Liver (tissue), 9 donors: ENCODE results near the gene ZNF140. TPM values are rescaled to one million over a fixed set of nuclear protein-coding genes. Genes with fewer than 3 reads are reported as not detected.

Source experiments
- DNase-seq: peaks from one replicate; pipeline ENCODE4 v3.0.0-alpha.2; 2017; ENCODE audit warnings: low spot score
- H3K27ac ChIP-seq, 2 donors: one replicate each; pipeline ENCODE4 v1.7.0; 2013; ENCODE audit warnings: inconsistent platforms in 2 of 2, low read length in 2 of 2, control low read depth in 1 of 2, low read depth in 1 of 2, mild to moderate bottlenecking in 1 of 2
- H3K27me3 ChIP-seq, 4 donors: one replicate each; pipeline versions ENCODE4 v1.6.1 to v1.7.0; 2013; ENCODE audit warnings: low read length in 3 of 4, inconsistent platforms in 1 of 4, mild to moderate bottlenecking in 1 of 4, moderate library complexity in 1 of 4; ENCODE audit not compliant: control insufficient read depth in 4 of 4, insufficient read depth in 4 of 4
- H3K36me3 ChIP-seq, 4 donors: one replicate each; pipeline versions ENCODE4 v1.6.1 to v1.7.0; 2013; ENCODE audit warnings: low read length in 3 of 4, mild to moderate bottlenecking in 3 of 4, low read depth in 1 of 4, moderate library complexity in 1 of 4; ENCODE audit not compliant: control insufficient read depth in 4 of 4, insufficient read depth in 3 of 4
- H3K4me1 ChIP-seq, 4 donors: one replicate each; pipeline versions ENCODE4 v1.6.1 to v1.7.0; 2013; ENCODE audit warnings: low read length in 3 of 4, mild to moderate bottlenecking in 3 of 4, moderate library complexity in 1 of 4; ENCODE audit not compliant: control insufficient read depth in 4 of 4, insufficient read depth in 4 of 4
- H3K4me3 ChIP-seq, 3 donors: one replicate each; pipeline versions ENCODE4 v1.6.1 to v1.7.0; 2013; ENCODE audit warnings: low read length in 3 of 3, control low read depth in 1 of 3, low read depth in 1 of 3, mild to moderate bottlenecking in 1 of 3
- H3K9ac ChIP-seq, 2 donors: one replicate each; pipeline ENCODE4 v1.7.0; 2013; ENCODE audit warnings: low read length in 2 of 2, mild to moderate bottlenecking in 2 of 2, moderate library complexity in 2 of 2, control low read depth in 1 of 2, low read depth in 1 of 2
- H3K9me3 ChIP-seq, 4 donors: one replicate each; pipeline versions ENCODE4 v1.6.1 to v1.7.0; 2013; ENCODE audit warnings: low read length in 3 of 4; ENCODE audit not compliant: control insufficient read depth in 4 of 4
- ATF3 ChIP-seq: IDR thresholded peaks from 2 replicates; pipeline ENCODE4 v1.6.1; 2016; ENCODE audit warnings: antibody characterized with exemption
- CTCF ChIP-seq: fragments of 150-350 bp; IDR thresholded peaks from 2 replicates; pipeline ENCODE4 v1.5.1; 2017; ENCODE audit warnings: improper control_type of control experiment, low read depth, low read length; ENCODE audit not compliant: missing input control
- EGR1 ChIP-seq, 2 donors: IDR thresholded peaks; 2 replicates each; pipeline ENCODE4 v1.6.1; 2016 to 2018; ENCODE audit warnings: antibody characterized with exemption in 2 of 2, low read depth in 2 of 2
- FOXA2 ChIP-seq: IDR thresholded peaks from 2 replicates; pipeline ENCODE4 v1.6.1; 2016; ENCODE audit warnings: antibody characterized with exemption
- GABPA ChIP-seq, 2 donors: IDR thresholded peaks in 1 of 2; conservative IDR thresholded peaks in 1 of 2; 2 replicates each; pipeline ENCODE4 v1.6.1; 2016; ENCODE audit warnings: antibody characterized with exemption in 2 of 2, mild to moderate bottlenecking in 1 of 2, moderate library complexity in 1 of 2
- HNF4A ChIP-seq, 2 donors: conservative IDR thresholded peaks; 2 replicates each; pipeline ENCODE4 v1.6.1; 2016; ENCODE audit warnings: antibody characterized with exemption in 2 of 2, mild to moderate bottlenecking in 2 of 2
- HNF4G ChIP-seq: IDR thresholded peaks from 2 replicates; pipeline ENCODE4 v1.6.1; 2016; ENCODE audit warnings: antibody characterized with exemption
- NR2F2 ChIP-seq: IDR thresholded peaks from 2 replicates; pipeline ENCODE4 v1.6.1; 2016; ENCODE audit warnings: antibody characterized with exemption
- RAD21 ChIP-seq, 2 donors: IDR thresholded peaks; 2 replicates each; pipeline ENCODE4 v1.6.1; 2016; ENCODE audit warnings: antibody characterized with exemption in 2 of 2, mild to moderate bottlenecking in 2 of 2
- REST ChIP-seq: IDR thresholded peaks from 2 replicates; pipeline ENCODE4 v1.6.1; 2016; ENCODE audit warnings: antibody characterized with exemption, mild to moderate bottlenecking
- SP1 ChIP-seq: IDR thresholded peaks from 2 replicates; pipeline ENCODE4 v1.6.1; 2018; ENCODE audit warnings: antibody characterized with exemption, mild to moderate bottlenecking
- TAF1 ChIP-seq: conservative IDR thresholded peaks from 2 replicates; pipeline ENCODE4 v1.6.1; 2016; ENCODE audit warnings: antibody characterized with exemption, mild to moderate bottlenecking
- YY1 ChIP-seq: IDR thresholded peaks from 2 replicates; pipeline ENCODE4 v1.6.1; 2016; ENCODE audit warnings: antibody characterized with exemption, mild to moderate bottlenecking
- ZBTB33 ChIP-seq: IDR thresholded peaks from 2 replicates; pipeline ENCODE4 v1.6.1; 2016; ENCODE audit warnings: antibody characterized with exemption
- WGBS: extraction: QIAGEN DNeasy Blood & Tissue Kit; methylation state at CpG from one replicate; pipeline ENCODE4 v1.1.7; 2013; 5-methylcytosine and 5-hydroxymethylcytosine counted together
- polyA plus RNA-seq, 2 donors: library from polyadenylated mRNA; stranded (reverse) in 1 of 2; unstranded in 1 of 2; fragments of 200-250 nt in 1 of 2; fragments of >200 nt in 1 of 2; fragmentation: Nextera tagmentation in 1 of 2; extraction: Ambion mirVana in 1 of 2; gene quantifications; one replicate each; pipeline versions ENCODE4 v1.2.1 to v1.2.3, GENCODE V29; 2013 to 2015
- total RNA-seq, 2 donors: library from RNA; depleted of rRNA; stranded (reverse); fragments of >200 nt; gene quantifications; one replicate each; pipeline ENCODE4 v1.2.3, GENCODE V29; 2014
- donor health status: healthy.
- donor health status: healthy.
- donor health status: healthy.
- donor health status: healthy.
- donor health status: healthy.

ZNF140 gene
- total and polyA plus RNA-seq, 4 donors: 5.2 to 12.4 (median 8.2) TPM

- no peak for TF ChIP-seq RAD21 (IDR thresholded peaks at IDR 0.05)
- TF ChIP-seq HNF4G: no peak
- no peak for TF ChIP-seq ATF3
- TF ChIP-seq CTCF: no peak
These were observed 49.5 kb downstream of the ZNF140 start, which contains the start of the genes ZNF10 and ZNF891 (continued) for GRCh38 chr12:133130038-133130807.

- Histone ChIP-seq H3K27ac (peak overlapping the region; percentile 96 to 98), H3K4me1 (peaks cover 0 to 2% (median 0%) of the 10 kb centered on the region in 4 donors), H3K9me3 (peaks cover 28 to 53% (median 30%) of the 10 kb centered on the region in 4 donors), H3K36me3 (peaks cover 2 to 34% (median 22%) of the 10 kb centered on the region in 4 donors), H3K4me3 (peak overlapping the region; percentile 80 to 91 (median 90)), H3K9ac (peak overlapping the region; percentile 72 to 96), H3K27me3 (no peaks in the 10 kb centered on the region)
- TF ChIP-seq YY1 (peak; percentile 16), ATF3 (no peak)
- under 1% methylated on average over 17 of the region's 17 CpGs for WGBS
- no peak for DNase-seq
These were observed 50.0 kb downstream of the ZNF140 start for GRCh38 chr12:133130808-133131128.

- TF ChIP-seq EGR1 (IDR thresholded peaks at IDR 0.05; ENCODE audit: low read depth in 2 of 2): no peak
- no peak for TF ChIP-seq RAD21 (IDR thresholded peaks at IDR 0.05)
- no peak for TF ChIP-seq TAF1
- TF ChIP-seq ZBTB33: no peak
- no peak for TF ChIP-seq SP1
- no peak for TF ChIP-seq HNF4A (conservative IDR thresholded peaks at IDR 0.05)
- TF ChIP-seq ATF3: no peak
- no peak for TF ChIP-seq GABPA (IDR thresholded peaks at IDR 0.05 in 1 of 2, conservative IDR thresholded peaks at IDR 0.05 in 1 of 2)
- no peak for TF ChIP-seq NR2F2
- TF ChIP-seq YY1: no peak
- TF ChIP-seq FOXA2: no peak
- TF ChIP-seq REST: no peak
- H3K27me3 ChIP-seq: no peaks in the 10 kb centered on the region
- no peak for DNase-seq
- peaks cover 38 to 82% (median 63%) of the 10 kb centered on the region in 4 donors for H3K9me3 ChIP-seq
- peak overlapping the region in 2 of 3 donors; percentile 36 to 82 for H3K4me3 ChIP-seq
- no peak overlapping the region for H3K27ac ChIP-seq
- WGBS: 95% methylated on average over 2 of the region's 2 CpGs
- no peaks in the 10 kb centered on the region for H3K4me1 ChIP-seq
- H3K36me3 ChIP-seq: peaks cover 2 to 68% (median 57%) of the 10 kb centered on the region in 4 donors
- H3K9ac ChIP-seq: no peak overlapping the region
These were observed 55.0 kb downstream of the ZNF140 start for GRCh38 chr12:133135747-133136146.
